H7 (cell line): ENCODE measurements around the gene DENND1A. TPM values are rescaled to one million over a fixed set of nuclear protein-coding genes. Genes with fewer than 3 reads are reported as not detected.

Source experiments
- DNase-seq: peaks from one replicate; pipeline ENCODE4 v3.0.0; 2012
- H3K27me3 ChIP-seq: 2 replicates; pipeline ENCODE4 v1.6.0; 2011; ENCODE audit warnings: mild to moderate bottlenecking, low read length; ENCODE audit not compliant: control insufficient read depth, insufficient read depth
- H3K36me3 ChIP-seq: replicated peaks from 2 replicates; pipeline ENCODE4 v1.5.1; 2011; ENCODE audit warnings: low read length; ENCODE audit not compliant: control insufficient read depth, insufficient read depth
- H3K4me3 ChIP-seq: 2 replicates; pipeline ENCODE4 v1.5.1; 2011; ENCODE audit warnings: low read depth, mild to moderate bottlenecking, control low read depth, low read length, moderate library complexity; ENCODE audit not compliant: insufficient read depth
- total RNA-seq: library from RNA; depleted of rRNA; stranded (reverse); fragments of >200 nt; shearing (Covaris generic); gene quantifications from 2 replicates; pipeline ENCODE4 v1.2.3, GENCODE V29; 2014

The DENND1A gene
- total RNA-seq, 1 experiment from 2014 or later, result 10.9 TPM

GRCh38 chr9:123723135-123723875, 206.6 kb downstream of the DENND1A start:
- DNase-seq, result no peak
- Histone ChIP-seq H3K36me3 (no peaks in the 10 kb centered on the region), H3K4me3 (no peak overlapping the region), H3K27me3 (no peaks in the 10 kb centered on the region)

GRCh38 chr9:123722378-123722777, 207.5 kb downstream of the DENND1A start:
- H3K36me3 ChIP-seq, result no peaks in the 10 kb centered on the region
- H3K4me3 ChIP-seq, result no peak overlapping the region
- DNase-seq, result no peak
- no peaks in the 10 kb centered on the region for H3K27me3 ChIP-seq

- no peak overlapping the region for H3K4me3 ChIP-seq
- no peaks in the 10 kb centered on the region for H3K36me3 ChIP-seq
- no peaks in the 10 kb centered on the region for H3K27me3 ChIP-seq
- no peak for DNase-seq
These were observed 211.7 kb downstream of the DENND1A start for GRCh38 chr9:123718188-123718587.

- Histone ChIP-seq H3K36me3 (no peaks in the 10 kb centered on the region), H3K27me3 (no peaks in the 10 kb centered on the region), H3K4me3 (no peak overlapping the region)
- no peak for DNase-seq
These were observed 212.2 kb downstream of the DENND1A start for GRCh38 chr9:123717581-123718175.

- Histone ChIP-seq H3K36me3 (no peaks in the 10 kb centered on the region), H3K27me3 (no peaks in the 10 kb centered on the region)
- no peak for DNase-seq
These were observed 213.5 kb downstream of the DENND1A start for GRCh38 chr9:123716339-123716945.

GRCh38 chr9:123715258-123715657, 214.7 kb downstream of the DENND1A start:
- H3K36me3 ChIP-seq, result no peaks in the 10 kb centered on the region
- DNase-seq, result no peak
- H3K27me3 ChIP-seq, result no peaks in the 10 kb centered on the region
- no peak overlapping the region for H3K4me3 ChIP-seq

More at GRCh38 chr9:123716339-123716945, 213.5 kb downstream of the DENND1A start:
- H3K4me3 ChIP-seq, result no peak overlapping the region

GRCh38 chr9:123713282-123713681, 216.6 kb downstream of the DENND1A start:
- H3K27me3 ChIP-seq, result no peaks in the 10 kb centered on the region
- no peak overlapping the region for H3K4me3 ChIP-seq
- no peak for DNase-seq
- no peaks in the 10 kb centered on the region for H3K36me3 ChIP-seq

GRCh38 chr9:123712399-123712798, 217.5 kb downstream of the DENND1A start:
- no peak for DNase-seq

GRCh38 chr9:123710299-123710698, 219.6 kb downstream of the DENND1A start:
- no peaks in the 10 kb centered on the region for H3K36me3 ChIP-seq
- DNase-seq, result no peak
- no peak overlapping the region for H3K4me3 ChIP-seq
- H3K27me3 ChIP-seq, result no peaks in the 10 kb centered on the region

More at GRCh38 chr9:123712399-123712798, 217.5 kb downstream of the DENND1A start:
- Histone ChIP-seq H3K4me3 (no peak overlapping the region), H3K27me3 (no peaks in the 10 kb centered on the region), H3K36me3 (no peaks in the 10 kb centered on the region)

- no peak for DNase-seq
- no peaks in the 10 kb centered on the region for H3K36me3 ChIP-seq
- H3K4me3 ChIP-seq, result no peak overlapping the region
- H3K27me3 ChIP-seq, result no peaks in the 10 kb centered on the region
These were observed 227.4 kb downstream of the DENND1A start for GRCh38 chr9:123702483-123702882.

GRCh38 chr9:123697686-123698085, 232.2 kb downstream of the DENND1A start:
- H3K4me3 ChIP-seq, result no peak overlapping the region
- no peaks in the 10 kb centered on the region for H3K27me3 ChIP-seq
- H3K36me3 ChIP-seq, result no peaks in the 10 kb centered on the region
- DNase-seq, result no peak

GRCh38 chr9:123696476-123696875, 233.4 kb downstream of the DENND1A start:
- H3K36me3 ChIP-seq, result no peaks in the 10 kb centered on the region
- H3K4me3 ChIP-seq, result no peak overlapping the region
- no peaks in the 10 kb centered on the region for H3K27me3 ChIP-seq
- DNase-seq, result no peak

- H3K4me3 ChIP-seq, result no peak overlapping the region
- DNase-seq, result no peak
- no peaks in the 10 kb centered on the region for H3K27me3 ChIP-seq
- H3K36me3 ChIP-seq, result no peaks in the 10 kb centered on the region
These were observed 234.5 kb downstream of the DENND1A start for GRCh38 chr9:123695386-123695785.

- H3K4me3 ChIP-seq, result no peak overlapping the region
- no peak for DNase-seq
- no peaks in the 10 kb centered on the region for H3K36me3 ChIP-seq
- no peaks in the 10 kb centered on the region for H3K27me3 ChIP-seq
These were observed 238.1 kb downstream of the DENND1A start for GRCh38 chr9:123691765-123692303.
